Activated naive CD8-positive, alpha-beta T cell treated with anti-CD3 and anti-CD28 coated beads, Interleukin-2, amount 50 U/mL, for 16 hours (primary cell): ENCODE data around the gene PREB.

Experiments
- DNase-seq: peaks from one replicate; pipeline ENCODE4 v3.0.0-alpha.2; 2020; ENCODE audit warnings: low read depth, low spot score

The PREB gene

DNA sequence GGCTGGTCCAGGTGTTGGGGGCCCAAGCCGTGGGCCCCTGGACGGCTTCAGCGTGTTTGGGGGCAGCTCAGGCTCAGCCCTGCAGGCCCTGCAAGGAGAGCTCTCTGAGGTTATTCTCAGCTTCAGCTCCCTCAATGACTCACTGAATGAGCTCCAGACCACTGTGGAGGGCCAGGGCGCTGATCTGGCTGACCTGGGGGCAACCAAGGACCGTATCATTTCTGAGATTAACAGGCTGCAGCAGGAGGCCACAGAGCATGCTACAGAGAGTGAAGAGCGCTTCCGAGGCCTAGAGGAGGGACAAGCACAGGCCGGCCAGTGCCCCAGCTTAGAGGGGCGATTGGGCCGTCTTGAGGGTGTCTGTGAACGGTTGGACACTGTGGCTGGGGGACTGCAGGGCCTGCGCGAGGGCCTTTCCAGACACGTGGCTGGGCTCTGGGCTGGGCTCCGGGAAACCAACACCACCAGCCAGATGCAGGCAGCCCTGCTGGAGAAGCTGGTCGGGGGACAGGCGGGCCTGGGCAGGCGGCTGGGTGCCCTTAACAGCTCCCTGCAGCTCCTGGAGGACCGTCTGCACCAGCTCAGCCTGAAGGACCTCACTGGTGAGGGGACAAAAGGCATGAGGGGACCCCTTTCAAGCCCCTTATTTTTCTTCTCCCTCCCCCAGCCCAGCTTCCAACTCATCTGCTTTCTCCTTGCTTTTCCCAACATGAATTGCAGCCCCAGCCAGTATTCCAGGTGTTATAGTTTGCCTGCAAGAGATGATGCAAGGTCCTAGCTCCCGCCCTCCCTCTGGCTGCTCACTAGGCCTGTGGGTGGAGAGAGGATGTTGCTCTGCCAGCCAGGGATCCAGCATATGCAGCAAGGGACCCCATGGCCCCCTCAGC lies 50.8 kb downstream of the PREB start:
- DNase-seq = no peak

DNA sequence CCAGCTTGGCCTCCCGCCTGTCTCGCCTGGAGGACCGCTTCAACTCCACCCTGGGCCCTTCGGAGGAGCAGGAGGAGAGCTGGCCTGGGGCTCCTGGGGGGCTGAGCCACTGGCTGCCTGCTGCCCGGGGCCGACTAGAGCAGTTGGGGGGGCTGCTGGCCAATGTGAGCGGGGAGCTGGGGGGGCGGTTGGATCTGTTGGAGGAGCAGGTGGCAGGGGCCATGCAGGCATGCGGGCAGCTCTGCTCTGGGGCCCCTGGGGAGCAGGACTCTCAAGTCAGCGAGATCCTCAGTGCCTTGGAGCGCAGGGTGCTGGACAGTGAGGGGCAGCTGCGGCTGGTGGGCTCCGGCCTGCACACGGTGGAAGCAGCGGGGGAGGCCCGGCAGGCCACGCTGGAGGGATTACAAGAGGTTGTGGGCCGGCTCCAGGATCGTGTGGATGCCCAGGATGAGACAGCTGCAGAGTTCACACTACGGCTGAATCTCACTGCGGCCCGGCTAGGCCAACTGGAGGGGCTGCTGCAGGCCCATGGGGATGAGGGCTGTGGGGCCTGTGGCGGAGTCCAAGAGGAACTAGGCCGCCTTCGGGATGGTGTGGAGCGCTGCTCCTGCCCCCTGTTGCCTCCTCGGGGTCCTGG lies 51.5 kb downstream of the PREB start:
- no peak for DNase-seq

DNA sequence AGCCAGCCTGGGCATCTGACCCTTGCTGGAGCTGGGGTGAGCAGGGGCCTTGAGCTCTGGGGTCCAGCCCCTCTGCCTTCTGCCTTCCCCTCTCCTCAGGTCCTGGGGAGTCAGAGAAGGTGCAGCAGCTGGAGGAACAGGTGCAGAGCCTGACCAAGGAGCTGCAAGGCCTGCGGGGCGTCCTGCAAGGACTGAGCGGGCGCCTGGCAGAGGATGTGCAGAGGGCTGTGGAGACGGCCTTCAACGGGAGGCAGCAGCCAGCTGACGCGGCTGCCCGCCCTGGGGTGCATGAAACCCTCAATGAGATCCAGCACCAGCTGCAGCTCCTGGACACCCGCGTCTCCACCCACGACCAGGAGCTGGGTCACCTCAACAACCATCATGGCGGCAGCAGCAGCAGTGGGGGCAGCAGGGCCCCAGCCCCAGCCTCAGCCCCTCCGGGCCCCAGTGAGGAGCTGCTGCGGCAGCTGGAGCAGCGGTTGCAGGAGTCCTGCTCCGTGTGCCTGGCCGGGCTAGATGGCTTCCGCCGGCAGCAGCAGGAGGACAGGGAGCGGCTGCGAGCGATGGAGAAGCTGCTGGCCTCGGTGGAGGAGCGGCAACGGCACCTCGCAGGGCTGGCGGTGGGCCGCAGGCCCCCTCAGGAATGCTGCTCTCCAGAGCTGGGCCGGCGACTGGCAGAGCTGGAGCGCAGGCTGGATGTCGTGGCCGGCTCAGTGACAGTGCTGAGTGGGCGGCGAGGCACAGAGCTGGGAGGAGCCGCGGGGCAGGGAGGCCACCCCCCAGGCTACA lies 52.3 kb downstream of the PREB start:
- DNase-seq = no peak
